HepG2 (cell line): Measurements from ENCODE around the gene MYRIP.

Experiments used
- MTA3 ChIP-seq: sonication (generic); formaldehyde crosslinking; IDR thresholded peaks from 2 replicates; pipeline ENCODE4 v1.4.0; 2020; ENCODE audit warnings: missing genetic modification reagents
- NFYB ChIP-seq: sonication (generic); formaldehyde crosslinking; IDR thresholded peaks from 2 replicates; pipeline ENCODE4 v1.4.0; 2020; ENCODE audit warnings: missing genetic modification reagents
- PTBP1 ChIP-seq: fragments of 200-400 bp; formaldehyde crosslinking; IDR thresholded peaks from 2 replicates; pipeline ENCODE4 v1.6.1; 2018; ENCODE audit warnings: low read length, low read depth; ENCODE audit not compliant: poor library complexity, severe bottlenecking
- ZC3H4 ChIP-seq: sonication (generic); formaldehyde crosslinking; IDR thresholded peaks from 2 replicates; pipeline ENCODE4 v1.4.0; 2020; ENCODE audit warnings: missing genetic modification reagents, borderline replicate concordance
- ZNF180 ChIP-seq: sonication (generic); formaldehyde crosslinking; IDR thresholded peaks from 2 replicates; pipeline ENCODE4 v1.4.0; 2020; ENCODE audit warnings: low read depth, missing genetic modification reagents, borderline replicate concordance
- TF ChIP-seq, protein P1 (sequence below): sonication (generic); formaldehyde crosslinking; IDR thresholded peaks from 2 replicates; pipeline ENCODE4 v1.5.0; 2020; ENCODE audit warnings: mild to moderate bottlenecking, missing genetic modification reagents, moderate library complexity
- TF ChIP-seq, protein P2 (sequence below): sonication (generic); formaldehyde crosslinking; IDR thresholded peaks from 2 replicates; pipeline ENCODE4 v1.4.0; 2020; ENCODE audit warnings: missing genetic modification reagents, borderline replicate concordance

DNA sequence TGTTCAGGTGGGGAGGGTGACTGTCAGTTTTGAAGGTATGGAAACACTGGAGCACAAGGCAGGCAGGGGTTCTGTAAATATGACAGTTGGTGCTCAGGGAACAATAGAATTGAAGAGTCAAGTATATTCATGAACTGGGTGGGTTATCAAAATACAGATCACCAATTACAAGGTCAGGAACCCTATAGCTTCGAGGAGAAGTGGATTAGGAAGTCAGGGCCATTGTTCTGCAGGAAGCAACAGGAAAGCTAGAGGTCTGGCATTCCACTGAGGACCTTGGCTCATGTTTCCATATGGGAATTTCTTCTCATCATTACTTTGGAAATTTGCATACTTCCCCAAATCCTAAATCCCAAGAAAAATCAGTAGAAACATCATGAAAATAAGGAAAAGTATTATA, 125.9 kb downstream of the MYRIP start:
- TF ChIP-seq, protein P1, sequence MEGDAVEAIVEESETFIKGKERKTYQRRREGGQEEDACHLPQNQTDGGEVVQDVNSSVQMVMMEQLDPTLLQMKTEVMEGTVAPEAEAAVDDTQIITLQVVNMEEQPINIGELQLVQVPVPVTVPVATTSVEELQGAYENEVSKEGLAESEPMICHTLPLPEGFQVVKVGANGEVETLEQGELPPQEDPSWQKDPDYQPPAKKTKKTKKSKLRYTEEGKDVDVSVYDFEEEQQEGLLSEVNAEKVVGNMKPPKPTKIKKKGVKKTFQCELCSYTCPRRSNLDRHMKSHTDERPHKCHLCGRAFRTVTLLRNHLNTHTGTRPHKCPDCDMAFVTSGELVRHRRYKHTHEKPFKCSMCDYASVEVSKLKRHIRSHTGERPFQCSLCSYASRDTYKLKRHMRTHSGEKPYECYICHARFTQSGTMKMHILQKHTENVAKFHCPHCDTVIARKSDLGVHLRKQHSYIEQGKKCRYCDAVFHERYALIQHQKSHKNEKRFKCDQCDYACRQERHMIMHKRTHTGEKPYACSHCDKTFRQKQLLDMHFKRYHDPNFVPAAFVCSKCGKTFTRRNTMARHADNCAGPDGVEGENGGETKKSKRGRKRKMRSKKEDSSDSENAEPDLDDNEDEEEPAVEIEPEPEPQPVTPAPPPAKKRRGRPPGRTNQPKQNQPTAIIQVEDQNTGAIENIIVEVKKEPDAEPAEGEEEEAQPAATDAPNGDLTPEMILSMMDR: no peak
- TF ChIP-seq ZNF180 (no peak), NFYB (CRISPR knock-in tag) (no peak), PTBP1 (no peak), ZC3H4 (CRISPR knock-in tag) (no peak), MTA3 (CRISPR knock-in tag) (no peak)
- TF ChIP-seq, protein P2, sequence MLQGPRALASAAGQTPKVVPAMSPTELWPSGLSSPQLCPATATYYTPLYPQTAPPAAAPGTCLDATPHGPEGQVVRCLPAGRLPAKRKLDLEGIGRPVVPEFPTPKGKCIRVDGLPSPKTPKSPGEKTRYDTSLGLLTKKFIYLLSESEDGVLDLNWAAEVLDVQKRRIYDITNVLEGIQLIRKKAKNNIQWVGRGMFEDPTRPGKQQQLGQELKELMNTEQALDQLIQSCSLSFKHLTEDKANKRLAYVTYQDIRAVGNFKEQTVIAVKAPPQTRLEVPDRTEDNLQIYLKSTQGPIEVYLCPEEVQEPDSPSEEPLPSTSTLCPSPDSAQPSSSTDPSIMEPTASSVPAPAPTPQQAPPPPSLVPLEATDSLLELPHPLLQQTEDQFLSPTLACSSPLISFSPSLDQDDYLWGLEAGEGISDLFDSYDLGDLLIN: no peak
